ENCODE results near the gene AMELX.

Gene AMELX

GRCh38 chrX:11309220-11309619 lies 16.0 kb downstream of the AMELX start:
- no peak overlapping the region for H3K4me3 ChIP-seq (ENCODE audit: low read length)
- no peak overlapping the region for H3K9ac ChIP-seq (ENCODE audit: low read depth, low read length)
- no peak overlapping the region for H3K27ac ChIP-seq (ENCODE audit: low read depth, low read length)
- WGBS, result 58% methylated on average over 4 of the region's 5 CpGs
- H3K4me1 ChIP-seq (ENCODE audit: insufficient read depth, low read length), result no peaks in the 10 kb centered on the region
- H3K36me3 ChIP-seq (ENCODE audit: insufficient read depth, low read length), result no peaks in the 10 kb centered on the region
- no peaks in the 10 kb centered on the region for H3K9me3 ChIP-seq (ENCODE audit: insufficient read depth, low read depth, low read length)
- no peaks in the 10 kb centered on the region for H3K27me3 ChIP-seq (ENCODE audit: insufficient read depth, low read length)

DNA sequence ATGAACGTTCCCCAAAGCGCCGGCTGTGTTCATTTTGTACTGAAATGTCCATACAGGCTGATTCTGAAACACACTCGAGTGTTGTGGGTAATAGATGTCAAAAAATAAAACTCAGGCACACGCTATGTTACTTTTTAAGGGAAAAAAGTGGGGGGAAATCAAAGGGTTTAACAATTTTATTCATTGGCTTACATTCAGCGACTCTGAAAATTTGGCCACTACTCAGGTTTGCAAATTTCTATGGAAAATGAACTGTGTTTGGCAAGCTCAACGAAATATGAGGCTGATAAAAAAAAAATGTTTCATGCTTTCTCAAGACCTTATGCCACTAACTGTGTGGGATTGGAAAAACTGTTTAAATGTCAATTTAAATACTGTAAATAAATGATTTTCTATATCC lies 18.5 kb downstream of the AMELX start:
- H3K4me3 ChIP-seq (ENCODE audit: low read length), result no peak overlapping the region
- WGBS, result 95% methylated on average over 7 of the region's 7 CpGs
- no peaks in the 10 kb centered on the region for H3K9me3 ChIP-seq (ENCODE audit: insufficient read depth, low read depth, low read length)
- H3K27me3 ChIP-seq (ENCODE audit: insufficient read depth, low read length), result no peaks in the 10 kb centered on the region
- H3K4me1 ChIP-seq (ENCODE audit: insufficient read depth, low read length), result no peaks in the 10 kb centered on the region
- no peak overlapping the region for H3K9ac ChIP-seq (ENCODE audit: low read depth, low read length)
- no peaks in the 10 kb centered on the region for H3K36me3 ChIP-seq (ENCODE audit: insufficient read depth, low read length)
- no peak overlapping the region for H3K27ac ChIP-seq (ENCODE audit: low read depth, low read length)

DNA sequence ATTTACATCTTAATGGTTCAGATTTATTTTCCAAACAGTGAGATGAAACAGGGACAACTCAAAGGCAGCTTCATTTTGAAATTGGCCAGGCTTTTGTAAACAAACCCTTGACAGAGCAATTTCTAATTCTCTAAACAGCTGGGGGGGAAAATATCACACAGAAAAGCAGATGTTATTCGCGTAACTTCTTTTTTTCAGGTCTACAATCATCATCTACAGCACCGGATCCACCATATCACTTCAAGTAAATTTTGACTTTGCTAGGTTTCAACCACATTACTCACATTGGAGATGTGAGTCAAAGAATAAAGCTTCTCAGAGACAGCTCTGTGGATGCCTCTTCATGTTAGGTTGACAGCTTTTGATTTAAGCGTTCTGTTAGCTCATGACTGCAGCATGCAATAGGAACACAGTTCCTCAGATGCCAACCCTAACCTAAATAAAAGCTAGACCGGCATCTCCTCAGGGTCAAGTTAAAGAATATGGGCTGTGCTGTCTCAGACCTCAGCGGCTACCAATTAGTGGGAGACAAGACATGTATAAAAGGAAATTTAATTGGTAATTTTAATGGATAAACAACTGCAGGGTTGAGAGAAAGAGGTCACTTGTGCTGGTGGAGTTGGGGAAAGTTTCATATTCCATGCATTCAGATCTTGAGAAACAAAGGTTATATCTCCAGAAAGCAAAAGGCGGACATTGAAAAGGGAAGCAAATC lies 26.8 kb downstream of the AMELX start:
- Histone ChIP-seq H3K36me3 (ENCODE audit: insufficient read depth, low read length) (no peaks in the 10 kb centered on the region), H3K27ac (ENCODE audit: low read depth, low read length) (no peak overlapping the region), H3K9ac (ENCODE audit: low read depth, low read length) (no peak overlapping the region), H3K9me3 (ENCODE audit: insufficient read depth, low read depth, low read length) (no peaks in the 10 kb centered on the region), H3K4me3 (ENCODE audit: low read length) (no peak overlapping the region), H3K27me3 (ENCODE audit: insufficient read depth, low read length) (no peaks in the 10 kb centered on the region), H3K4me1 (ENCODE audit: insufficient read depth, low read length) (no peaks in the 10 kb centered on the region)
- WGBS, result 98% methylated on average over 7 of the region's 7 CpGs

DNA sequence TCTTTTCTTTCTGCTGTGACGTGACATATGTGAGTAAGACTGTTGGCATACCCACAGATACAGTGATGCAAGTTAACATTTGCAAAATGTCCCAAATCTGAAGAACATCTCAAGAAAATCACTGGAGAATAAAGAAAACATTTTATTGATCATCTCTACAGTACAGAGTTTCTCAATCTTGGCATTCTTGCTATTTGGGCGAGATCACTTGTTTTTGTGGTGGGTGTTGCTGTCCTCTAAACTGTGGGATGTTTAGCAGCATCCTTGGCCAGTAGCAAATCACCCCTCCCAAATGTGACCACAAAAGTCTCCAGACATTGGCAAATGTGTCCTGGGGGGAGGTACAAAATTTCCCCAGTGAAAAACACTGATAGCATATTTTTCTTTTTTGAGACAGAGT lies 28.8 kb downstream of the AMELX start:
- Histone ChIP-seq H3K9ac (ENCODE audit: low read depth, low read length) (no peak overlapping the region), H3K4me1 (ENCODE audit: insufficient read depth, low read length) (no peaks in the 10 kb centered on the region), H3K9me3 (ENCODE audit: insufficient read depth, low read depth, low read length) (no peaks in the 10 kb centered on the region), H3K27ac (ENCODE audit: low read depth, low read length) (no peak overlapping the region), H3K4me3 (ENCODE audit: low read length) (no peak overlapping the region), H3K27me3 (ENCODE audit: insufficient read depth, low read length) (no peaks in the 10 kb centered on the region), H3K36me3 (ENCODE audit: insufficient read depth, low read length) (no peaks in the 10 kb centered on the region)
- 100% methylated on average over 2 of the region's 2 CpGs for WGBS

- H3K4me1 ChIP-seq (ENCODE audit: insufficient read depth, low read length), result no peaks in the 10 kb centered on the region
- no peak overlapping the region for H3K27ac ChIP-seq (ENCODE audit: low read depth, low read length)
- H3K27me3 ChIP-seq (ENCODE audit: insufficient read depth, low read length), result no peaks in the 10 kb centered on the region
- 83% methylated on average over 1 of the region's 3 CpGs for WGBS
- H3K36me3 ChIP-seq (ENCODE audit: insufficient read depth, low read length), result no peaks in the 10 kb centered on the region
- no peaks in the 10 kb centered on the region for H3K9me3 ChIP-seq (ENCODE audit: insufficient read depth, low read depth, low read length)
- H3K9ac ChIP-seq (ENCODE audit: low read depth, low read length), result no peak overlapping the region
- no peak overlapping the region for H3K4me3 ChIP-seq (ENCODE audit: low read length)
Measured at GRCh38 chrX:11328134-11328533, 34.9 kb downstream of the AMELX start.

DNA sequence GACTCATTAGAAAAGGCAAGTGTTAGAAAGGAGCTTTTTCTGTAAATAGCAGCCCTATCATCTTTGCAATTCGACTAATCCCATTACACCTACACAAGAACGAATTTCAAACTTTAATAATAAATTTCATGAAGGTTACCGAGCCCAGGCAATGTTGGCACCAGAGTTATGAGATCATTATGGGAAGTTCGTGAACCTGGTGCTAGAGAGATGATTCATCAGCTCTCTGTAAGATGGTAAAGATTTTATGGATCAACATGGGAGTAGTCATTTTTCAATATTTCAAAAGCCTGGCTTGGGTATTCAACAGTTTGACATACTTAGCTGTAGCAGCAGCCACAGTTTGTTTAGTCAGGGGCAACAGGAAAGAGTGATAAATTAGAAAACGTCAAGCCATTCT lies 35.8 kb downstream of the AMELX start:
- H3K4me3 ChIP-seq (ENCODE audit: low read length), result no peak overlapping the region
- no peaks in the 10 kb centered on the region for H3K27me3 ChIP-seq (ENCODE audit: insufficient read depth, low read length)
- no peaks in the 10 kb centered on the region for H3K36me3 ChIP-seq (ENCODE audit: insufficient read depth, low read length)
- 83% methylated on average over 2 of the region's 5 CpGs for WGBS
- no peak overlapping the region for H3K27ac ChIP-seq (ENCODE audit: low read depth, low read length)
- H3K9me3 ChIP-seq (ENCODE audit: insufficient read depth, low read depth, low read length), result no peaks in the 10 kb centered on the region
- H3K9ac ChIP-seq (ENCODE audit: low read depth, low read length), result no peak overlapping the region
- H3K4me1 ChIP-seq (ENCODE audit: insufficient read depth, low read length), result no peaks in the 10 kb centered on the region

DNA sequence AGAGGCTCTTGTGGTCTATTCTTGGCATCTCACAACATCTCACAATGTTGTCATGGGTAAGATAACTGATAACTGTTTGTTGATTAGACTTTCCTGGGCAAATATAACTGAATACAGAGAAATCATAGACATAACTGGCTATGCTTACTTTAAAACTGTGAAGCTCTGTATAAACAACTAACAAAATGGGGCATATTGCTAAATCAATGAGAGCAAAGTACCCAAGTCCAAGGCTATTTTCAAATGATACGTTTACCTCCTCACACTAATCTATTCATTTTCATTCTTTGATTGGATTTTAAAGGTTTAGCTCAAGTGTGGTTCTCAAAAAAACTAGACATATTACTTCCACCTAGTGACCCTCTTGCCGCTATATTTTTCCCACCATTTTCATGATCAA lies 38.6 kb downstream of the AMELX start:
- H3K27me3 ChIP-seq (ENCODE audit: insufficient read depth, low read length), result no peaks in the 10 kb centered on the region
- no peak overlapping the region for H3K27ac ChIP-seq (ENCODE audit: low read depth, low read length)
- H3K9ac ChIP-seq (ENCODE audit: low read depth, low read length), result no peak overlapping the region
- H3K9me3 ChIP-seq (ENCODE audit: insufficient read depth, low read depth, low read length), result no peaks in the 10 kb centered on the region
- H3K4me3 ChIP-seq (ENCODE audit: low read length), result no peak overlapping the region
- 100% methylated on average over 2 of the region's 2 CpGs for WGBS
- no peaks in the 10 kb centered on the region for H3K36me3 ChIP-seq (ENCODE audit: insufficient read depth, low read length)
- H3K4me1 ChIP-seq (ENCODE audit: insufficient read depth, low read length), result no peaks in the 10 kb centered on the region

GRCh38 chrX:11334165-11334564 lies 41.0 kb downstream of the AMELX start:
- Histone ChIP-seq H3K27ac (ENCODE audit: low read depth, low read length) (no peak overlapping the region), H3K36me3 (ENCODE audit: insufficient read depth, low read length) (no peaks in the 10 kb centered on the region), H3K4me1 (ENCODE audit: insufficient read depth, low read length) (no peaks in the 10 kb centered on the region), H3K9me3 (ENCODE audit: insufficient read depth, low read depth, low read length) (no peaks in the 10 kb centered on the region), H3K9ac (ENCODE audit: low read depth, low read length) (no peak overlapping the region), H3K4me3 (ENCODE audit: low read length) (no peak overlapping the region), H3K27me3 (ENCODE audit: insufficient read depth, low read length) (no peaks in the 10 kb centered on the region)
- 95% methylated on average over 2 of the region's 2 CpGs for WGBS

DNA sequence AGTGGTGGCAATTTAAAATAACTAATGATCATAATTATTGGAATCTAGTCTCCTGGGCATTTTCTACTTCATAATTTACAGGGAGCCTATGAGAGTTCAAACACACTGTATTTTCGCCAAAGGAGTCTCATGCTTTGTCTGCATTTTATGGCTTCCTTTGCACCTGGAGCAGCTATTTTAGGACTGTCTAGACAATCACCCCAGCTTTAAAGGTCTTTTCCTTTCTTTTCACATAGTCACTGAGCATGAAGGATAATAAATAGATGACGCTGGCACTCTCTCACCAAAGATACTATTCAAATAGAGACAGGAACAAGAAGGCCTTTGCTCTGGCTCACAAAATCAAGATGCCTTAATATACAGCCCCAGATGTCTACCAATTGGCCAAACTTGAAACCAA lies 43.0 kb downstream of the AMELX start:
- 95% methylated on average over 2 of the region's 2 CpGs for WGBS
- no peaks in the 10 kb centered on the region for H3K9me3 ChIP-seq (ENCODE audit: insufficient read depth, low read depth, low read length)

DNA sequence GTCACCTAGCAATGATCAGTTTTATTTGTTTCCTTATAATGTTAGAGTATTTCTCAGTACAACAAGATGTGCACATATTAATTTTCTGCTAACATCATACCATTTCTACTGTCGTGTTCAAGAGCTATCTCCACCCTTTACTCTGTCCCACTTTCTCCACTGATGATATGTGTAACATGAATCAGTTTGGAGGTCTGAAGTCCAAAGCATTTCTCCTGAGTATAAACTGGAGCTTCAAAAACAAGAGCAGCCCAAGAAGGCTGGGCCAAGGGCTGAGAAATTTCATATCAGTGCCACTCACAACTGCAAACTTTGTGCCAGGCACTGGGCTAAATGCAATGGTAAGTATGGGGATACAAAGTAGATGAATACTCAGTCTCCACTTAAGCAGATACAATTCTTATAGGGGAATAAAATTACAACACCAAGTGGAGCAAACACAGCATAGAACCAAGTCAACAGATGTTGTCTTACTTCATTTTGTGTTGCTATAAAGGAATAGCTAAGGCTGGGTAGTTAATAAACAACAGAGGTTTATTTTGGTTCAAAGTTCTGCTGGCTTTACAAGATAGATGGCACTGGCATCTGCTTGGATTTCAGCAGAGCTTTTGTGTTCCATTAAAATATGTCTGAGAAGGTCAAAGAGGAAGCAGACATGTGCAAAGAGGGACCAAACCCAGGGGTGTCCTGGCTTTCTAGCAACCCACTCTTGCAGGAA lies 44.2 kb downstream of the AMELX start:
- Histone ChIP-seq H3K4me1 (ENCODE audit: insufficient read depth, low read length) (no peaks in the 10 kb centered on the region), H3K9me3 (ENCODE audit: insufficient read depth, low read depth, low read length) (no peaks in the 10 kb centered on the region), H3K36me3 (ENCODE audit: insufficient read depth, low read length) (no peaks in the 10 kb centered on the region), H3K4me3 (ENCODE audit: low read length) (no peak overlapping the region), H3K9ac (ENCODE audit: low read depth, low read length) (no peak overlapping the region), H3K27me3 (ENCODE audit: insufficient read depth, low read length) (no peaks in the 10 kb centered on the region), H3K27ac (ENCODE audit: low read depth, low read length) (no peak overlapping the region)
- no CpG with 5 or more reads among the region's 1 CpG for WGBS

More for the DNA sequence above, 43.0 kb downstream of the AMELX start:
- Histone ChIP-seq H3K4me1 (ENCODE audit: insufficient read depth, low read length) (no peaks in the 10 kb centered on the region), H3K9ac (ENCODE audit: low read depth, low read length) (no peak overlapping the region), H3K27me3 (ENCODE audit: insufficient read depth, low read length) (no peaks in the 10 kb centered on the region), H3K36me3 (ENCODE audit: insufficient read depth, low read length) (no peaks in the 10 kb centered on the region), H3K4me3 (ENCODE audit: low read length) (no peak overlapping the region), H3K27ac (ENCODE audit: low read depth, low read length) (no peak overlapping the region)

- Histone ChIP-seq H3K4me3 (ENCODE audit: low read length) (no peak overlapping the region), H3K4me1 (ENCODE audit: insufficient read depth, low read length) (no peaks in the 10 kb centered on the region), H3K9ac (ENCODE audit: low read depth, low read length) (no peak overlapping the region), H3K36me3 (ENCODE audit: insufficient read depth, low read length) (no peaks in the 10 kb centered on the region), H3K27me3 (ENCODE audit: insufficient read depth, low read length) (no peaks in the 10 kb centered on the region), H3K27ac (ENCODE audit: low read depth, low read length) (no peak overlapping the region), H3K9me3 (ENCODE audit: insufficient read depth, low read depth, low read length) (no peaks in the 10 kb centered on the region)
- WGBS, result 96% methylated on average over 6 of the region's 10 CpGs
Measured at GRCh38 chrX:11341274-11342201, 48.3 kb downstream of the AMELX start.

Measured in HUES64 (cell line).